PC-9 (cell line): Measurements from ENCODE around the gene MAST4.

Experiments used
- CTCF ChIP-seq: fragments of 200-600 bp; sonication (generic); conservative IDR thresholded peaks from 2 replicates; pipeline ENCODE4 v1.6.1; 2017; ENCODE audit warnings: mixed run types, antibody characterized with exemption, mild to moderate bottlenecking, moderate library complexity
- EZH2 ChIP-seq: fragments of 200-600 bp; sonication (generic); IDR thresholded peaks from 2 replicates; pipeline ENCODE4 v1.8.0; 2017; ENCODE audit warnings: antibody characterized with exemption, low read depth

- TF ChIP-seq CTCF (no peak), EZH2 (no peak)
These were observed 373.3 kb downstream of the MAST4 start for GRCh38 chr5:66969484-66969883.
